Right kidney (tissue), 1 donor: ENCODE results near the gene SLC13A4.
A peak's percentile ranks its signal among the peaks of the same experiment; 100 is the strongest.
"Not testable (repeated sequence)": the region's sequence is repeated elsewhere in the genome, so short reads cannot be mapped to it uniquely, and the experiment has no call there.

Source experiments
- DNase-seq: peaks from one replicate; pipeline ENCODE4 v3.0.0-alpha.2; 2016

SLC13A4 gene

DNA sequence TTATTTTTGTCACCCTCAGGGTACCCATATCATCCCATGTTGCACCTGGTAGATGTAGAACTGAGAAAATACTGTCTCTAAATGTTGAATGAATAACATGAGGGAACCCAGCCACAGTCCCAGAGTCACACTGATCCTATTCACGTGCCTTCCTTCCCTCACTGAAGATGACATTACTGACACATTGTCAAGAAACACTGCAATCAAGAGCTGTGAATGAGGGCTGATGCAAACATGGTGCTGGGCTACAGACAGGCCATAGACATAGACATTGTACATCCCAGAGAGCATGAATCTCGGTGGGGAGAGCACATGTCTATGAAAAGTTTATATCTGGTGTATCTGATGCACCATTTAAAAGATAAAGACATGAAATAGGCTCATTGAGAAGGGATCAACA is 9.8 kb downstream of the SLC13A4 start:
- no peak for DNase-seq

DNA sequence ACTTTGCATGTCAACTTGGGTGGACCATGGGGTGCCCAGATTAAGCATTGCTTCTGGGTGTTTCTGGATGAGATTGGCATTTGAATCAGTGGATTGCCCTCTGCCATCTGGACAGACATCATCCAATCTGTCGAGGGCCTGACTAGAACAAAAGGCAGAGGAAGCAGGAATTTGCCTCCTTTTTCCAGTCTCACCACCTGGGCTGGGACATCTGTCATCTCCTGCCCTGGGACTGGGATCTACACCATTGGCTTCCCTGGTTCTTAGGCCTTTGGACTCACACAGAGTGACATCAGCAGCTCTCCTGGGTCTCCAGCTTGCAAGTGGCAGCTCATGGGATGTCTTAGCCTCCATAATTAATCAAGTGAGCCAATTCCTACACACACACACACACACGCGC is 10.3 kb downstream of the SLC13A4 start:
- DNase-seq: no peak

DNA sequence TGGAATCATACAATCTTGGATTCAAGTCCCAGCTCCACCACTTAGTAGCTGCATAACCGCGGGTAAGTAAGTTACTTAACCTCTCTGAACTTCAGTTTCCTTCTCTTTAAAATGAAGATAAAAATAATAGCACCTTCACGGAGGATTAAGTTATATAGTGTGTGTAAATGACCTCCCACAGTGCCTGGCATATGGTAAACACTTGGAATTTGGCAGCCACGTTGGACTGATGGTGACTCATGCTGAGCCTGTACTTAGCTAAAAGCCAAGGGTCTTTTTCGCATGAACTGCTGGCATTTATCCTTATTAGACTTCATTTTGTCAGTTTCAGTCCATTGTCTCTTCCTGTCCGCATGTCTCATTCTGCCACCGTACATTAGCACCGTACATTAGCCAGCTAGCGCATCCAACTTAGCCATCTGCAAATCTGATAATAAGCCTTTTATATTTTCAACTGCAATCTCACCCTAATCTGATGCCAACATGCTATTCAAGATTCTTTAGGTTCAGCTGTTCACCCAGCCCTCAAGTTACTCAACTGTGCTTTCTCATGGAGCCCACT is 11.2 kb downstream of the SLC13A4 start:
- no peak for DNase-seq

DNA sequence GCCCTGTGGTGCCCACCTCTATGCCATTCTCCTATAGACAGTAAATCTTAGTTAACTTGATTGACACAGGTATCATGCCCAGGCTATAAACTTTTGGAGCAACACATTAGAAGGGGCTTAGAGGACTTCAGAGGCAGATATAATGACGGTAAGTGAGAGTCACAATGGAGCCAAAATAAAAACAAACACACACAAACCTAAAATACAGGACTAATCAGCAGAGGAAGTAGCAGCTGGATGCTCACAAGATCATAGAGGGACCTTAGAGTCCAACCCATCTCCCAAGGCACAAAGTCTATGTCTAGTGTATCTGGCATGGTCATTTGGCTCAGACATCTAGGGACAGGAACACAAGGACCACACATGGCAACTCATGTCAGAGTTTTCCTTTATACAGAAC is 12.3 kb downstream of the SLC13A4 start:
- DNase-seq: no peak

DNA sequence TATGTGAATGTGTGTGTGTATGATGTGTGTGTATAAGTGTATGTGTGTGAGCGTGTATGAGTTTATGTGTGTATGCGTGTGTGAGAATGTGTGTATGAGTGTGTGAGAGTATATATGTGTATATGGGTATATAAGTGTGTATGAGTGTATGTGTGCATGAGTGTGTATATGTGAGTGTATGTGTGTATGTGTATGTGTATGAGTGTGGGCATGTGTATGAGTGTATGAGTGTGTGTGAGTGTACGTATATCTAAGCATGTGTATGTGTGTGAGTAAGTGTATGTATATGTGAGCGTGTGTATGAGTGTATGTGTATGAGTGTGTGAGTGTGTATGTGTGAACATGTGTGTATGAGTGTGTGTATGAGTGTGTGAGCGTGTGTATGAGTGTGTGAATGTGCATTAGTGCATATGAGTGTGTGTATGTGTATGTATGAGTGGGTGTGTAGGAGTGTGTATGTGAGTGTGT is 12.9 kb downstream of the SLC13A4 start:
- DNase-seq: no peak

DNA sequence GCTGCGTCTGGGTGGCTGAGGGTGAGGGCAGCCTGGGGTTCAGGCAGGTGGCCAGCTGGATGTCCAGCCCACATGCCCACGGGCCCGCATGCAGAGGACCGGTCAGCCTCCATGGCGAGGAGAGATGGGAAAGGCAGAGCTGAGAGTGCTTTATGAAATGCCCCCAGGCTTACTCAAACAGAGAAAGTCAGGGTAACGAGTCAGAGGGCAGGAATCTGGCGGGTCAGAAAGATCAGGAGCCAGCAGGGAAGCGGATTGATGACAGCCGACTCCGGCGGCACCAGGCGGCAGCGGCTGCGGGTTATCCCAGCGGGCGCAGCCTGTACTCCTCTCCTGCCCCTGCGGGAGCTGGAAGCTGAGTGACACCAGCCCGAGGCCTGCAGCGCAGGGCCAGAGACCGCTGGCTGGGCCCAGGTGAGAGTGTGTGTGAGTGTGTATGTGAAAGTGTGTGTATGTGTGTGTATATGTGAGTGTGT is 13.4 kb downstream of the SLC13A4 start:
- no peak for DNase-seq

DNA sequence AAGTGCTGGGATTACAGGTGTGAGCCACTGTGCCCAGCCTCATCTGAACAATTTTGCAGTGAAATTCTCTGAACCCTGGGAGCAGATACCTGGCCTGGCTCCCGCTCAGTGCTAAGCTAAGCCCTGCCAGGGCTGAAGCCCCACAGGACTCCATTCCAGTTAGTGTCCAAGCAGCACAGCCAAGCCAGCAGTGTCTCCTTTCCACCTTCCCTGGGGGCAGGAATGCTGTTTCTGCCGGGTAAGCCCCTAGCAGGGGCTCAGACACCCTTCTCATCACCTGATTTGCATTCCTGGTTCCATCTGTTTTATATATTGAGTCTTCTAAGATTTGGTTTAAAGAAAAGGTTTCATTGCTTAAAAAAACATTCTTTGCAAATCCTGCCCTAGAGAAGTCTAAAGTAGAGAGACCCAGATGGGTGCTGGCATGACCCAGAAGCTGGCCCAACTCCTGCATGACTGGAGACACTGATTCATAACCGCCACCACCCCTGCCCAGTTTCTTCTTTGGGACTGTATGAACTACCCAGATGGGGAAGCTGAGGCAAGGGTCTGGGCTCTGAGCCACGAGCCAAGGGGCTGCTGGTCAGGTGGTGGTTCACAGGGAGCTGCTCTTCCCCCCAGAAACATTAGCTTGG is 14.0 kb downstream of the SLC13A4 start:
- DNase-seq: no peak

DNA sequence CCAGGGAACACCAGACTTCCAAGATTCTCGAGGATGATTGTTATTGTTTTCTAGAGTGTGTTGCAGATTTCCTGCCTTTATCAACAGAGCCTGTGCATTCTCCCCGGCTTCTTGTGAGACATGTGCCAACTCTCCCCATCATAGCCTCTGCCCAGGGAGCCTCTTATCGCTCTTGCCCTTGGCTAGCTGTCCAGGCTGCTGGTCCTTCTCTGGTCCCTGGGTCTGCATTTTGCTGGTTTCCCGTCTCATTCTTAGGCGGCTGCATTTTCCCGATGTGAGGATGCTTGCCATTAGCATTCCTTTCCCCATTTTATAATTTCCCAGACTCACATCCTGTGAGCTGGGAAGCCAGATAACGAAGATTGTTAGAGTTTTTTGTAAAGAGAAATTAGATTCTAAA is 15.2 kb downstream of the SLC13A4 start:
- DNase-seq: no peak

DNA sequence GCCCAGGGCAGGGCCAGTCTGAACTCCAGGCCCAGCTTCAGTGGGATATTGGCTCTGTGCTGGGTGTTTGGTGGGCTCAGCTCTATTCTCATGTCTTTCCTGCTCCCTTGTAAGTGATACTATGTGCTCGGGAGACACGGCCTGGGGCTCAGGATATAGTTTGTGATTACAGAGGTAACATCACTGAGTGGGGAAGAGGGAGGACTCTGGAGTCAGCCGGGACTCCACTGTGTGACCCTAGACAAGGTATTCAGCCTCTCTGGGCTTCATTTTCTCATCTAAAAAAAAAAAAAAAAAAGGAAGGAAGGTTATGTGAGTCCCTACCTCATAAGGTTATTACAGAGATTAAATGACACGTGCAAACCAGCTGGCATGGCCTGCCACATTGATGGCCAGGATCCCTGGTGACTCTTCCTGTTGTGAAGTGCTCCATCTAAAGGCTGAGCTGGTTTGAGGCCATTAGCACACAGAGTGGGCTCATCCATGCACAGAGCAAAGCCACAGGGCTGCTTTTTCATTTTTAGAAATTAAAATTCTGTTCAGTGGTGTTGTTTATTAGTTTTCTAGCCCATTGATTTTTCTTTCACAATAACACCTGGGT is 15.7 kb downstream of the SLC13A4 start:
- DNase-seq: no peak

DNA sequence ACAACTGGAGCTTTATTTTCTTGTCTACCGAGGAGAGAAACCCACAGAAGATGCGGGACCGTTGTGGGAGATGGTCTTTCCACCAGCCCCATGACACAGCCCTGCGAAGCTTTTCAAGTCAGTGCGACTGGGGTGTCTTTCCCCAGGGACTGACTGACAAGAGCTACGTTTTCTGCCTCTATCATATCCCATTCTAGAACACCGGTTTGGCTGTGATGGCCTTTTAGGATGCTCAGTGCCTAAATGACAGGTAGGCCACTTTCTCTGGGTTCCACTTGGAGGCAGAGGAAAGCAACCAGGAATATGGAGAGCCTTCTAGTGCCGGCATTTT is 16.9 kb downstream of the SLC13A4 start:
- no peak for DNase-seq

DNA sequence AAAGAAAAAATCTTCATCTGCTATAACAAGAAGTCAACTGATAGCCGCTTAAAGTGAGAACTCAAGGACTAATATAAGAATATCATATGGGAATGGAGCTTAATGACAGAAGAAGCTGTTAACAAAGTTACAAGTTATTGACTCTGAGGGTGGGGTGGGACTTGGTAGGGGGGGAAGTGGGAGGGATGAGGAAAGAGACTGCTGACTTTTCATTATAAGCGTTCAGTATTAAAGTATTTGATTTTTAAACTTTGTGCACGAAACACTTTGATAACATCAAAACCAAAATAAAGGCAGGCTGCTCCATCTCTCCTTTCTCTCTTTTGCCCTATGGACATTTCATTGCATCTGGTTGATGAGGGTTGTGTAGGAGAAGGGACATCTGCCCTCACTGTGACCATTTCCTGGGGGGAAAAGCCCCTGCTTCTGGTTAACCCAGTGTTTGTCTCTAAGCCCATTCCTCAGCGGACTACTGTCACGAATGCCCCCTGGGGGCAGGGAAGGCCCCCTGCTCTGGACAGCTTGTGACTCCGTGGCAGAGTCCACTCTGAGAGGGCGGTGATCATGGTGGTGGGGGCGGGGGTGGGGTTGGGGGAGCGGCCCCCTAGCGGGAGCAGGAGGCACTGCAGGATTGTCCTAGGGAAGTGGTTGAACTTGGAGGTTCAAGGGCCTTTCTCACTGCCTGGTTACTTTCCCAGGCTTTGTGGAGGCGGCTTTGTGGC is 17.4 kb downstream of the SLC13A4 start:
- peak; percentile 26 for DNase-seq

DNA sequence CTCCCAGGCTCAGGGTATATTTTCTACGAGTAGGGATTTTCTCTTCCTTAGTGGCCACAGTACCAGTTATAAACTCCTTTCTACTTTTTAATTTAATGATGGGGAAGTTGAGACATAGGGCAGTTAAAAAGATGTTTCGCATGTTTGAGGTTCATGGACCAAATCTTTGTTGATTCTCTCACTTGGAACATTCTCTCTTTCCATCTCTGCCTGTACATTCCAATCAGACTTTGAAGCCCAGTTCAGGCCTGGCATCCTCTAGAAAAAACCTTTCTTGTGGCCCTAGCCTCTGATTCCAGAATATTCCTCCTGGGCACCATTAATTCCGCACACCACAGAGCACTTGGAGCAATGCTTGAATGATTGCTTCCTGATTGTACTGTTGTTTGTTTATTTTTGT is 18.5 kb downstream of the SLC13A4 start:
- no peak for DNase-seq

DNA sequence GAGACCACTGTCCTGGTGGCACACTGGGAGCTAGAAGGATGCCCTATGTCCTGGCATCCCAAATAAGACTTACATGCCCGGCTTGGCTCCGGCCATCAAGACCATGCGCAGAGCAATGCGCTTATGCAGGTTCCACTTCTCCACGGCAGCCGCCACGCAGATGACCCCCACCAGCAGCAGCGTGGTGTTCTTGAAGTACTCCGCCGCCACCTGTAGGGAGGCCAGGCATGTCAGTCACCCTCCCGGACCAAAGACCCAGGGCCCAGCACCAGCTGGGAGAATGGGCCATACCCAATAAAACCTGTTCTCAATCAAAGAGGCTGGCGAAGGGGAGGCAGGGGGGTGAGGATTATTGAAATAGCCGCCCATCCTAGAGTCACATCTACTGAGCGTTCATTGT is 19.9 kb downstream of the SLC13A4 start:
- no peak for DNase-seq

DNA sequence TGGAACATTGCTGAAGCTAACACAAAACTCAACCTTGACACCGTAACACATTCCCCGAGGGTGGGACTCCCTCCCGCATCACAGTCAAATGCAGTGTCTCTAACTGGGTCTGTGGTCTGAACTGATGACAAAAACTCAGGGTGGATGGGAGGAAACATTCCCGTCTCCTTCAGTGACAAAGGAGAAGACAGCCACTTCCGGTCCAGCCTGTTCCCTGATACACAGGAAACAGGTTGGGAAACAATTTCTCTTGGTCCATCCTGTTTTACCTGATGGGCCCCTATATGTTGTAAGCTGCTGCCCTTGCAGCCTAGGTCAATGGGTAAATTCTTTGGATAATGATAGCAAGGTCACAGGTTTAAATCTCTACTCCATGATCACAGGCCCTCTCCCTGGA is 20.4 kb downstream of the SLC13A4 start:
- no peak for DNase-seq

DNA sequence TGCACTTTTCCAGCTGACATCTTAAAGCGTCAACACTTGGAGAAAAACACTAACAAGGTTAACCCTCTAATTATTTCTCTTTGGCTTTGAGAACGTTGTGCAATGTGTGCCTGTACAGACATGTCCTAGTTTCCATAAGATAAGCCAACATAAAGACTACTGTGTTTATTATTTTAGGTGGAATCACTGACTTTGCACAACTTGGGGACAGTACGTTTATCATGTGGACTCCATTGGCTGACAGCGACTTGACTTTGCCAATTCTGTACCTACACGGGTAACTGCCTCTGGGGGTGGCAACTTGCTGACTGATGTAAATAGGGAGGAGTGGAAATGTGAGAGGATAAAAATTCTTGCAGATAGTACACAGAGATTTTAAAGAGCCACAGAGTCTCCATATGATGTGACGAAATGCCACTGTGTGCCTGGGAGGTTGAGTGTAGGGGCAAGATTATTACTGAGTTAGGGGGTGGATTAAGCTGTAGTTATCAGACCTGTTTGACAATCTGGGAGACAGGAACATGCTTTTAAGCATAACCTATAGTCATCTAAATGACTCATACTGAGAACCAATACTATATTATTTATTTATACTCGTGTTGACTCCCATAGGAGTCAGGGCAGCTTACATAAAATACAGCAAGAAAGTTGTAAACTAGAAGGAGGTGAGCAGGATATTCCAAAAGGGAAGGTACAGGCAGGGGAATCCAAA is 21.0 kb downstream of the SLC13A4 start:
- no peak for DNase-seq

DNA sequence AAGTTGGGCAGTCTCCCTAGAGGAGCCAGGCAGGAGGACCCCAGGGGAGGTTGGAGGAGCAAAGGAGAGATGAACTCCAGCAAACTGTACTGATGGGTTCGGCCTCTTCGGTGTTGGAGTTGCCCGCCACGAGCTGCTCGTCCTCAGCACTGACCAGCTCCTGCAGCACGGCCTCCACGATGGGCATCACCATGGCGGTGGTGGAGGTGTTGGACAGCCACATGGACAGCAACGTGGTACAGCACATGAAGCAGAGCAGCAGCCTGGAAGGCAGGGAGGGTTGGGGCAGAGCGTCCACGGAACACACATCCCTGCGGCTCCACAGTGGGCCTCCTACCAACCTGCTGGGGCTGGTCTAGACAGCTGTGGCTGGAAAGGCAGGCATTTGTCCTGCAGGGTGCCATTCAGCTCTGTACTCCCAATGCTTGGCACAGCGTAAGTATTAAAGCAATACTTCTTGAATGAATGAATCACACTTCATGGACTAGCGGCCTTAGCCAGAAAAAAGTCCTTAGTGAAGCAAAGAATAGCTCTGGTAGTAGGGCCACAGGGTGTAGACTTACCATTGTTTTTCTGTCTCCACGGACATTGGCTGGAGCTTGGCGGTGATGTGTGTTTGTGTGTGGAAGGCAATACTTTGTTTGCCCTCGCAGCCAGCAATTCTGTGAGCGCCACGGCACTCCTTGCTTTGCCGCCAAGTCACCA is 21.8 kb downstream of the SLC13A4 start:
- no peak for DNase-seq

DNA sequence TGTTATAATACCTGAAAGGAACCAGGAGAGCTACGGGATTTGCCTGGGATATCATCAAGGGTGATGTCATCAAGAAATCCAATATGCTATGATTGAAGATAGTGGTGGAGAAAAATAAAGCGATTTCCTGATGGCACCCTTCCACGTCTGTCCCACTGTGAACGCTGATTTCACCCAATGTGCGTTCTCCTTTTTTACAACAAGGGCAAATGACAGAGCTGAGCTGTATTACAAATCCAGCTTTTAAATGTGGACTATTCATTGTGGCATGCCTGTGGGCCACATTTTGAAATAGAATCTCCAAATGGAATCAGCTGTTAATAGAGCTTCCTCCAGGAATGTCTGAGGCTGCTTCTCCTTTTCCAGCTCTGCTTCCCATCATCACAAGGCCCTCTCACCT is 23.3 kb downstream of the SLC13A4 start:
- no peak for DNase-seq

DNA sequence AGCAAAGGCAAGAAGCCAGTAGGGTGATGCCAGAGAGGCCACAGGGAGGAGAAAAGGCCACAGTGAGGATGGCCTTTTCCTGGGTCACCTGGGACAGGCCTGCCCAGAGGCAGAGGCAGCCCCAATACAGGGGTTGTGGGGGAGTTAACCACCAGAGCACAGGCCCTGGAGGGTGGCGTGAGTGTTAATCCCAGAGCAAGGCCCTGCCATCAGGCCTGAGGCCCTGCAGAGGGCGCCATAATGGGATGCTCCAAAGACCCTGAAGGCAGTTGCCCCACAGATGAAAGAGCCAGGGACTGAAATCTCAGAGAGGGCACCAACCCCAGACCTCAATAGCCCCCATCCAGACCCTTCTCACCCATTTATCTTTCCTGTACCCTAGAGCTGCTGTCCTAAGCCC is 23.9 kb downstream of the SLC13A4 start:
- no peak for DNase-seq

DNA sequence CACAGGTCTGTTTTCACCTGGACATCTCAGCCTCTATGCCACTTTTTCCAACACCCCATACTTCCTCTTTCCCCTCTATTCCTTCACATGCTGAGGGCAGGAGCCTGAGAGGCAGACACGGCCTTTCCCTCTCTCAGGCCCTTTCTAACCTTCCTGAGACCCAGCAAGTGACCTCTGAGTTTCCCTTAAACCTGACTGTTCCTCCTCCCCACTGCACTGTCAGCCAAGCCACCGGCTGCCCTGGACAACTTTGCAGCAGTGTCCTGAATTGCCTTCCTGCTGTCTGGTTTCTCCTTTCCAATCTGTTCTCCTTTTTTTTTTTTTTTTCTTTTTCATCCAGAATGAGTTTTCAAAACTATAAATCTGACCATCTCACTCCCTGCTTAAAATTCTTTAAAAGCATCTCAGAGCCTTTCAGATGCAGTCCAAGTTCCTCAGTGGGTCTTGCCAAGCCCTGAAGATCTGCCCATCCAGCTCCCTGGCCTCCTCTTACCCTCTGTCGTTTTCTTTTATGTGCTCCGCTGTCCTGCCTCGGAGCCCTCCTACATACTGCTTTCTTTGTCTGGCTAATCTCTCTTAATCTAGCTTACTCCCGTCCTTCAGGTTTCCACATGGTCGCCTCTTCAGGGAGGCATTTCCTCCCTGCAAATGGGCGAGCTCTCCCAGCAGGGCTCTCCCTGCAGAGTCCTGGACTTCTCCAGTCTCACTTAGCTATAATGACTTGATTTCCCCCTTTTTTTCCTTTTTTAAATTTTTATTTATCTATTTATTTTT is 30.5 kb downstream of the SLC13A4 start:
- no peak for DNase-seq

DNA sequence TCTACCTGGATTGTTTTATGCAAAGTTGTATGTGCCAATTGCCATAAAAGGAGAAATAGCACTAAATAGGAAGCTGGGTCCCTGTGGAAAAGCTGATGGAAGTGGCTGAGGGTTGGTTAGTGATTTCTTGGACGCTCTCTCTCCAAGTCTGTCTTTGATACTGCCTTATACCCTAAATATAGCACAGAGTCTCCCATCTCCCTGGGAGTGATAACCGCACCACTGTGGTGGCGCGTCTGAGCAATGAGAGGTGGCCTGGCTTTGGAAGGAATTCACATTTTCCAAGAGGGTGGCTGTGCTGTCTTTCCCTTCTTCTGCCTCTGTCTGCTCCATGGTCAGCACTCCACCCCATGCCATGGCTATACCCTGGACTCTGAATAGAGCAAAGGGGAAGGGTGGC is 34.4 kb downstream of the SLC13A4 start:
- no peak for DNase-seq

DNA sequence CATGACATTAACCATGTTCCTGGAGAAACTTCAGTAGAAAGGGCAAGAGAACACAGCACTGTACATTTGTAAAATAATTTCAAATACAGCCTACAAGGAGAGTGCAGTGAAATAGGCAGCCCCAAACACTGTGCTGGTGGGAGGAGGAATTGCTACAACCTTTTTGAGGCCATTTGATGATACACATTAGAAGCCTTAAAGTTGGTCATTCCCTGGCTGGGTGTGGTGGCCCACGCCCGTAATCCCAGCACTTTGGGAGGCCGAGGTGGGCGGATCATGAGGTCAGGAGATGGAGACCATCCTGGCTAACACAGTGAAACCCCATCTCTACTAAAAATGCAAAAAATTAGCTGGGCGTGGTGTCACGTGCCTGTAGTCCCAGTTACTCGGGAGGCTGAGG is 35.4 kb downstream of the SLC13A4 start:
- DNase-seq: not testable (repeated sequence)
